ENCODE measurements around the gene ZGPAT.

- TF ChIP-seq, protein P1, sequence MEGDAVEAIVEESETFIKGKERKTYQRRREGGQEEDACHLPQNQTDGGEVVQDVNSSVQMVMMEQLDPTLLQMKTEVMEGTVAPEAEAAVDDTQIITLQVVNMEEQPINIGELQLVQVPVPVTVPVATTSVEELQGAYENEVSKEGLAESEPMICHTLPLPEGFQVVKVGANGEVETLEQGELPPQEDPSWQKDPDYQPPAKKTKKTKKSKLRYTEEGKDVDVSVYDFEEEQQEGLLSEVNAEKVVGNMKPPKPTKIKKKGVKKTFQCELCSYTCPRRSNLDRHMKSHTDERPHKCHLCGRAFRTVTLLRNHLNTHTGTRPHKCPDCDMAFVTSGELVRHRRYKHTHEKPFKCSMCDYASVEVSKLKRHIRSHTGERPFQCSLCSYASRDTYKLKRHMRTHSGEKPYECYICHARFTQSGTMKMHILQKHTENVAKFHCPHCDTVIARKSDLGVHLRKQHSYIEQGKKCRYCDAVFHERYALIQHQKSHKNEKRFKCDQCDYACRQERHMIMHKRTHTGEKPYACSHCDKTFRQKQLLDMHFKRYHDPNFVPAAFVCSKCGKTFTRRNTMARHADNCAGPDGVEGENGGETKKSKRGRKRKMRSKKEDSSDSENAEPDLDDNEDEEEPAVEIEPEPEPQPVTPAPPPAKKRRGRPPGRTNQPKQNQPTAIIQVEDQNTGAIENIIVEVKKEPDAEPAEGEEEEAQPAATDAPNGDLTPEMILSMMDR (IDR thresholded peaks at IDR 0.05): no peak
- TF ChIP-seq POLR2A (IDR thresholded peaks at IDR 0.05) (no peak), EP300 (IDR thresholded peaks at IDR 0.05; ENCODE audit: low read depth) (no peak)
Observed at GRCh38 chr20:63665708-63666107, 42.1 kb upstream of the ZGPAT start.

Measured in transverse colon (tissue), 3 donors.